ENCODE measurements around the gene E2F3. TPM values are rescaled to one million over a fixed set of nuclear protein-coding genes. Genes with fewer than 3 reads are reported as not detected.

Gene E2F3
- total RNA-seq, 4 donors from 2014 or later = 2.2 to 16.3 (median 5.6) TPM

DNA sequence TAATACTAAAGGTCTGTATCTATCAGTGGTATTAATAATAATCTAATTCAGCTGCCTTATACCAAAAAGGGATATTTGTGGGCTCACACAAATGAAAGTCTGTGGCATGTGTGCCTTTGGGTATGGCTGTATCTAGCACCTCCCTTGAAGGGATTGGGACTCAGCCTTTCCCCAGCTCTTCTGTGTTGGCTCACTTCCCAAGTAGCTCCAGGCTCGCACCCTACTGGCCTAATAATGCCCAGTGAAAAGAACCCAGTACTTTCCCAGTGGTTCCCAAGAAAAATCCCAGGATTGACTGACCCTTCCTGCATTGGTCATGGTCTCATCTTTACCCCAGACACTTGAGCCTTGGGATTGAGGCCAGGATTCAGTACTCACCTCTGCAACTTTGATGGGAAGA lies 71.8 kb downstream of the E2F3 start:
- H3K4me3 ChIP-seq = no peak overlapping the region
- H3K27ac ChIP-seq = no peak overlapping the region
- H3K9me3 ChIP-seq = no peaks in the 10 kb centered on the region
- 75% methylated on average over 1 of the region's 1 CpG; no CpG with 5 or more reads in 1 of the 2 donors for WGBS, 2 donors (ENCODE audit: low coverage in 1 of 2)
- no peaks in the 10 kb centered on the region for H3K4me1 ChIP-seq
- no peaks in the 10 kb centered on the region for H3K27me3 ChIP-seq
- intact Hi-C loops (cut with DNase I; ENCODE audit: low total_unique reads) = no loop called here
- in situ Hi-C loops (cut with MboI; ENCODE audit: low pct_ligation_motif_present in 1 of 4, low pct_unique_long_range_greater_than_20kb in 1 of 4, low sequenced_read_pairs in 3 of 4) = no loop called here
- no peaks in the 10 kb centered on the region for H3K36me3 ChIP-seq
- no peak for TF ChIP-seq POLR2A (IDR thresholded peaks at IDR 0.05)
- TF ChIP-seq EP300 (IDR thresholded peaks at IDR 0.05; ENCODE audit: low read depth) = no peak
- no peak for TF ChIP-seq POLR2AphosphoS5 (IDR thresholded peaks at IDR 0.05)
- TF ChIP-seq, protein P1, sequence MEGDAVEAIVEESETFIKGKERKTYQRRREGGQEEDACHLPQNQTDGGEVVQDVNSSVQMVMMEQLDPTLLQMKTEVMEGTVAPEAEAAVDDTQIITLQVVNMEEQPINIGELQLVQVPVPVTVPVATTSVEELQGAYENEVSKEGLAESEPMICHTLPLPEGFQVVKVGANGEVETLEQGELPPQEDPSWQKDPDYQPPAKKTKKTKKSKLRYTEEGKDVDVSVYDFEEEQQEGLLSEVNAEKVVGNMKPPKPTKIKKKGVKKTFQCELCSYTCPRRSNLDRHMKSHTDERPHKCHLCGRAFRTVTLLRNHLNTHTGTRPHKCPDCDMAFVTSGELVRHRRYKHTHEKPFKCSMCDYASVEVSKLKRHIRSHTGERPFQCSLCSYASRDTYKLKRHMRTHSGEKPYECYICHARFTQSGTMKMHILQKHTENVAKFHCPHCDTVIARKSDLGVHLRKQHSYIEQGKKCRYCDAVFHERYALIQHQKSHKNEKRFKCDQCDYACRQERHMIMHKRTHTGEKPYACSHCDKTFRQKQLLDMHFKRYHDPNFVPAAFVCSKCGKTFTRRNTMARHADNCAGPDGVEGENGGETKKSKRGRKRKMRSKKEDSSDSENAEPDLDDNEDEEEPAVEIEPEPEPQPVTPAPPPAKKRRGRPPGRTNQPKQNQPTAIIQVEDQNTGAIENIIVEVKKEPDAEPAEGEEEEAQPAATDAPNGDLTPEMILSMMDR (IDR thresholded peaks at IDR 0.05) = no peak
- no peak for DNase-seq

GRCh38 chr6:20474874-20475542 lies 73.3 kb downstream of the E2F3 start:
- no peak overlapping the region for H3K4me3 ChIP-seq
- H3K27ac ChIP-seq = no peak overlapping the region
- intact Hi-C loops (cut with DNase I; ENCODE audit: low total_unique reads) = loop anchor here (2.0 kb wide), 1 partner anchor 36 kb away; no protein-coding TSS in a partner anchor
- DNase-seq = no peak
- no peaks in the 10 kb centered on the region for H3K36me3 ChIP-seq
- H3K4me1 ChIP-seq = no peaks in the 10 kb centered on the region
- H3K27me3 ChIP-seq = no peaks in the 10 kb centered on the region
- in situ Hi-C loops (cut with MboI; ENCODE audit: low pct_ligation_motif_present in 1 of 4, low pct_unique_long_range_greater_than_20kb in 1 of 4, low sequenced_read_pairs in 3 of 4) = no loop called here
- no peaks in the 10 kb centered on the region for H3K9me3 ChIP-seq
- 88 to 92% methylated on average over 2 to 7 of the region's 7 CpGs for WGBS, 2 donors (ENCODE audit: low coverage in 1 of 2)
- TF ChIP-seq EP300 (IDR thresholded peaks at IDR 0.05; ENCODE audit: low read depth) (no peak), POLR2AphosphoS5 (IDR thresholded peaks at IDR 0.05) (no peak), POLR2A (IDR thresholded peaks at IDR 0.05) (no peak)
- TF ChIP-seq, protein P1 (IDR thresholded peaks at IDR 0.05) = no peak

GRCh38 chr6:20476501-20477043 lies 74.9 kb downstream of the E2F3 start:
- H3K36me3 ChIP-seq = peaks cover 0 to 12% (median 2%) of the 10 kb centered on the region in 4 donors
- DNase-seq = no peak
- no peaks in the 10 kb centered on the region for H3K27me3 ChIP-seq
- H3K4me1 ChIP-seq = no peaks in the 10 kb centered on the region
- H3K9me3 ChIP-seq = no peaks in the 10 kb centered on the region
- no peak overlapping the region for H3K4me3 ChIP-seq
- intact Hi-C loops (cut with DNase I; ENCODE audit: low total_unique reads) (no loop called here), in situ Hi-C loops (cut with MboI; ENCODE audit: low pct_ligation_motif_present in 1 of 4, low pct_unique_long_range_greater_than_20kb in 1 of 4, low sequenced_read_pairs in 3 of 4) (no loop called here)
- no peak overlapping the region for H3K27ac ChIP-seq
- TF ChIP-seq POLR2AphosphoS5 (IDR thresholded peaks at IDR 0.05) = no peak
- no peak for TF ChIP-seq EP300 (IDR thresholded peaks at IDR 0.05; ENCODE audit: low read depth)
- TF ChIP-seq, protein P1 (IDR thresholded peaks at IDR 0.05) = no peak
- TF ChIP-seq POLR2A (IDR thresholded peaks at IDR 0.05) = no peak
- 95% methylated on average over 6 of the region's 6 CpGs; no CpG with 5 or more reads in 1 of the 2 donors for WGBS, 2 donors (ENCODE audit: low coverage in 1 of 2)

DNA sequence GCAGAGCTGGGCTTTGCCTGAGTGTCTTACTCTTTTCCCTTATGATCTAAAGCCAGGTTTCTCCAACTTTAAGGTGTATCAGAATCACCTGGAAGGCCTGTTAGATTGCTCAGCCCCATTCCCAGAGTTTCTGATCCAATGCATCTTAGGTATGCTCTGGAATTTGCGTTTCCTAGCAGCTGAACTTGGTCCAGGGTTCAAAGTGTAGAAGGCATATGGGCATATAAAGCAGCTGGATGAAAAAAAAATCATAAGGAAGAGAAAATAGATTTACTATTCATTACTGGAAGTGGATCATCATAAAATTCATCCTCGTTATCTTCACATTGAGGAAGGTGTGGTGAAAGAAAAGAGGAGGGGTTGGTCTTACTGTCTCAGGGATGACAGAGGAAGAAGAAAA lies 75.8 kb downstream of the E2F3 start:
- H3K27me3 ChIP-seq = no peaks in the 10 kb centered on the region
- H3K27ac ChIP-seq = no peak overlapping the region
- TF ChIP-seq, protein P1 (IDR thresholded peaks at IDR 0.05) = no peak
- TF ChIP-seq POLR2AphosphoS5 (IDR thresholded peaks at IDR 0.05) = no peak
- no peak for TF ChIP-seq POLR2A (IDR thresholded peaks at IDR 0.05)
- intact Hi-C loops (cut with DNase I; ENCODE audit: low total_unique reads) (no loop called here), in situ Hi-C loops (cut with MboI; ENCODE audit: low pct_ligation_motif_present in 1 of 4, low pct_unique_long_range_greater_than_20kb in 1 of 4, low sequenced_read_pairs in 3 of 4) (no loop called here)
- H3K36me3 ChIP-seq = peaks cover 0 to 12% (median 3%) of the 10 kb centered on the region in 4 donors
- H3K4me1 ChIP-seq = no peaks in the 10 kb centered on the region
- H3K9me3 ChIP-seq = no peaks in the 10 kb centered on the region
- H3K4me3 ChIP-seq = no peak overlapping the region
- DNase-seq = no peak
- WGBS, 2 donors (ENCODE audit: low coverage in 1 of 2) = 54 to 55% methylated on average over 2 of the region's 2 CpGs

Measured in transverse colon (tissue), 4 donors.